Measurements from ENCODE around the gene MOSPD2. TPM values are rescaled to one million over a fixed set of nuclear protein-coding genes. Genes with fewer than 3 reads are reported as not detected.

The MOSPD2 gene
- total and polyA plus RNA-seq, 2 of the 4 experiments (the other 2 are of a cell fraction) = 14.1 to 22.2 TPM

GRCh38 chrX:14919407-14919806, 46.2 kb downstream of the MOSPD2 start:
- DNase-seq (no peak), ATAC-seq (ENCODE audit: low read depth) (no peak)
- no peak overlapping the region for H3K4me2 ChIP-seq (ENCODE audit: low read depth, low read length)
- H2AK5ac ChIP-seq (ENCODE audit: low read depth, low read length) = peak overlapping the region; percentile 17; the same call in 1 of the 2 replicates
- no TSS peak for BruUV-seq (replicated peaks)
- dilution Hi-C loops (cut with HindIII; ENCODE audit: low sequenced_read_pairs, unreplicated experiment) = no loop called here
- H2BK20ac ChIP-seq (ENCODE audit: low read depth, low read length) = peak overlapping the region; percentile 77
- H4K8ac ChIP-seq (ENCODE audit: low read depth in 2 of 2, low read length in 2 of 2) = peak overlapping the region; percentile 22 to 52
- peak overlapping the region; percentile 61; the same call in 1 of the 2 replicates for H4K91ac ChIP-seq (ENCODE audit: insufficient read depth, low read depth, low read length)
- H3K9me3 ChIP-seq (ENCODE audit: control insufficient read depth, insufficient read depth, low read length) = no peaks in the 10 kb centered on the region
- no peaks in the 10 kb centered on the region for H3K27me3 ChIP-seq (ENCODE audit: control insufficient read depth, insufficient read depth, low read length)
- intact Hi-C loops (cut with micrococcal nuclease) = no loop called here
- H2BK15ac ChIP-seq (ENCODE audit: low read depth, low read length) = 0 out of 3 replicates have a peak overlapping the region, but pooled peaks have one; percentile 7
- ChIA-PET POLR2A (ENCODE audit: unreplicated experiment) (no interaction called here), CTCF (interaction anchor here (0.9 to 1.2 kb wide), 2 partner anchors 21 to 45 kb away, joined by 4 to 6 read pairs; no protein-coding TSS in a partner anchor)
- TF ChIP-seq FOS (IDR thresholded peaks at IDR 0.05; ENCODE audit: low read depth, low read length) (no peak), CTCF (conservative IDR thresholded peaks at IDR 0.05; ENCODE audit: low read depth, low read length) (no peak), BHLHE40 (IDR thresholded peaks at IDR 0.05; ENCODE audit: low read depth, low read length) (no peak), SMC3 (IDR thresholded peaks at IDR 0.05; ENCODE audit: low read depth, low read length) (no peak), MAZ (IDR thresholded peaks at IDR 0.05; ENCODE audit: borderline replicate concordance, low read depth, low read length) (no peak), RAD21 (IDR thresholded peaks at IDR 0.05; ENCODE audit: low read length) (no peak), NFE2L2 (IDR thresholded peaks at IDR 0.05; ENCODE audit: low read depth, low read length) (no peak), CHD1 (IDR thresholded peaks at IDR 0.05; ENCODE audit: low read depth, low read length) (no peak), POLR2A (IDR thresholded peaks at IDR 0.05; ENCODE audit: low read depth, low read length) (no peak), RFX5 (IDR thresholded peaks at IDR 0.05; ENCODE audit: low read depth, low read length) (no peak), RCOR1 (IDR thresholded peaks at IDR 0.05; ENCODE audit: insufficient replicate concordance, low read length) (no peak), MXI1 (IDR thresholded peaks at IDR 0.05; ENCODE audit: borderline replicate concordance, low read depth, low read length) (no peak), MAFK (IDR thresholded peaks at IDR 0.05; ENCODE audit: low read depth, low read length) (no peak), CEBPB (IDR thresholded peaks at IDR 0.05; ENCODE audit: low read depth, low read length) (no peak)
- TF ChIP-seq, protein P1, sequence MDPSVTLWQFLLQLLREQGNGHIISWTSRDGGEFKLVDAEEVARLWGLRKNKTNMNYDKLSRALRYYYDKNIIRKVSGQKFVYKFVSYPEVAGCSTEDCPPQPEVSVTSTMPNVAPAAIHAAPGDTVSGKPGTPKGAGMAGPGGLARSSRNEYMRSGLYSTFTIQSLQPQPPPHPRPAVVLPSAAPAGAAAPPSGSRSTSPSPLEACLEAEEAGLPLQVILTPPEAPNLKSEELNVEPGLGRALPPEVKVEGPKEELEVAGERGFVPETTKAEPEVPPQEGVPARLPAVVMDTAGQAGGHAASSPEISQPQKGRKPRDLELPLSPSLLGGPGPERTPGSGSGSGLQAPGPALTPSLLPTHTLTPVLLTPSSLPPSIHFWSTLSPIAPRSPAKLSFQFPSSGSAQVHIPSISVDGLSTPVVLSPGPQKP (IDR thresholded peaks at IDR 0.05; ENCODE audit: borderline replicate concordance, low read depth, low read length) = no peak
- TF ChIP-seq, protein P2, sequence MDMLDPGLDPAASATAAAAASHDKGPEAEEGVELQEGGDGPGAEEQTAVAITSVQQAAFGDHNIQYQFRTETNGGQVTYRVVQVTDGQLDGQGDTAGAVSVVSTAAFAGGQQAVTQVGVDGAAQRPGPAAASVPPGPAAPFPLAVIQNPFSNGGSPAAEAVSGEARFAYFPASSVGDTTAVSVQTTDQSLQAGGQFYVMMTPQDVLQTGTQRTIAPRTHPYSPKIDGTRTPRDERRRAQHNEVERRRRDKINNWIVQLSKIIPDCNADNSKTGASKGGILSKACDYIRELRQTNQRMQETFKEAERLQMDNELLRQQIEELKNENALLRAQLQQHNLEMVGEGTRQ (IDR thresholded peaks at IDR 0.05; ENCODE audit: low read depth, low read length) = no peak
- H3K4ac ChIP-seq (ENCODE audit: low read depth, low read length) = peak overlapping the region; percentile 61
- H3K56ac ChIP-seq (ENCODE audit: extremely low read depth, insufficient read depth, low read length) = peak overlapping the region; percentile 38; the same call in 1 of the 2 replicates
- no CpG with 5 or more reads among the region's 2 CpGs for WGBS, 2 experiments (ENCODE audit: extremely low coverage in 2 of 2, insufficient read length in 1 of 2)
- peak overlapping the region; percentile 94; the same call in 1 of the 2 replicates for H3K18ac ChIP-seq (ENCODE audit: low read depth, low read length)
- H3K23ac ChIP-seq (ENCODE audit: low read depth, low read length) = peak overlapping the region; percentile 52
- 0 out of 2 replicates have a peak, but pooled peaks cover 2% of the 10 kb centered on the region for H3K9me1 ChIP-seq (ENCODE audit: insufficient read depth, low read length)
- H2BK5ac ChIP-seq (ENCODE audit: low read depth, low read length, poor library complexity, severe bottlenecking) = peak overlapping the region; percentile 94
- peak overlapping the region; percentile 72; the same call in 1 of the 2 replicates for H4K5ac ChIP-seq (ENCODE audit: low read depth, low read length)
- H3K9ac ChIP-seq (ENCODE audit: low read depth, low read length) = no peak overlapping the region
- H3K4me3 ChIP-seq (ENCODE audit: insufficient read depth, low read depth, low read length) = no peak overlapping the region
- no peak overlapping the region for H2AK9ac ChIP-seq (replicated peaks; ENCODE audit: low read depth, low read length, poor library complexity)
- peak overlapping the region; percentile 59; the same call in 1 of the 2 replicates for H3K27ac ChIP-seq (ENCODE audit: insufficient read depth, low read length)
- in situ Hi-C loops (cut with MboI; ENCODE audit: low sequenced_read_pairs) = no loop called here
- H2AFZ ChIP-seq (replicated peaks; ENCODE audit: low read length, poor library complexity) = no peak overlapping the region
- peaks cover 6% of the 10 kb centered on the region for H3K36me3 ChIP-seq (ENCODE audit: control insufficient read depth, insufficient read depth, low read length)
- H4K20me1 ChIP-seq (ENCODE audit: insufficient read depth, low read length) = no peaks in the 10 kb centered on the region
- H2BK120ac ChIP-seq (ENCODE audit: low read depth, low read length) = peak overlapping the region; percentile 80
- peaks cover 5 to 7% of the 10 kb centered on the region in 2 experiments; a peak in 2 of 4 replicates for H3K79me1 ChIP-seq (ENCODE audit: low read depth in 1 of 2, low read length in 2 of 2)
- peaks cover 7% of the 10 kb centered on the region for H3K4me1 ChIP-seq (ENCODE audit: control insufficient read depth, insufficient read depth, low read length)
- H3K14ac ChIP-seq (replicated peaks; ENCODE audit: low read depth, low read length) = peak overlapping the region; percentile 10; the same call in 1 of the 2 replicates
